ENCODE data around the gene PPM1E. TPM values are rescaled to one million over a fixed set of nuclear protein-coding genes. Genes with fewer than 3 reads are reported as not detected.

PPM1E gene
- polyA plus RNA-seq, 1 donor from 2014 or later: 39.5 TPM

DNA sequence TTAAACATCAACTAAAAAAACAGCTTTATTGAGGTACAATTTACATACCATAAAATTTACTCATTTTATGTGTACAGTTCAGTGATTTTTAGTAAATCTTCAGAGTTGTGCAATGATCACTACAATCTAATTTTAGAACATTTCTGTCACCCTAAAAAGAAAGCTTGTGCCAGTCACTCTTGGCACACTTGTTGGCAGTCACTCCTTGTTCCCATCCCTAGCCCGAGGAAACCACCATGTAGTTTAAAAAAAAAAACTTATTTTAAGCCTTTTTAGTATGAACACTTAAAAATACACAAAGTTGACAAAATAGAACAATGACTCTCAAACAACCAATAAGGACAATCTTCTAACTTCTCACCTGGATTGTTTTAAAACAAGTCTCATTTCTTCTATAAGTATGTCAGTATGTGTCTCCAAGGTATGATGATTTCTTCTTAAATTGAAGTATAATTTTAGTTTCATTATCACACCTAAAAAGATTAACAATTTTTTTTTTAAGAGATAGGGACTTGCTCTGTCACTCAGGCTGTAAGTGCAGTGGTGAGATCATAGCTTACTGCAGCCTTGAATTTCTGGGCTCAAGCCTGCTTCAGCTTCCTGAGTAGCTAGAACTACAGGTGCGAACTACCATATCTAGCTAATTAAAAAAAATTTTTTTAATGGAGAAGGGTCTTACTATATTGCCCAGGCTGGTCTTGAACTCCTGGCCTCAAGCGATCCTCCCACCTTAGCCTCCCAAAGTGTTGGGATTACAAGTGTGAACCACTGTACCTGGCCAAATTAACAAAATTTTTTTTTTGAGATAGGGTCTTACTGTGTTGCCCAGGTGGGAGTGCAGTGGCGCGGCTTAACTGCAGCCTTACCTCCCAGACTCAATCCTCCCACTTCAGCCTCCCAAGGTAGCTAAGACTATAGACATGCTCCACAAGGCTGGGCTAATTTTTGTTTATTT is 53.2 kb downstream of the PPM1E start:
- H2AFZ ChIP-seq (ENCODE audit: low read depth, low read length): no peak overlapping the region
- no peaks in the 10 kb centered on the region for H3K36me3 ChIP-seq (ENCODE audit: insufficient read depth, low read length)
- no peak overlapping the region for H3K4me2 ChIP-seq (ENCODE audit: low read length)
- no peak for TF ChIP-seq POLR2AphosphoS5 (IDR thresholded peaks at IDR 0.05)
- TF ChIP-seq, protein P1, sequence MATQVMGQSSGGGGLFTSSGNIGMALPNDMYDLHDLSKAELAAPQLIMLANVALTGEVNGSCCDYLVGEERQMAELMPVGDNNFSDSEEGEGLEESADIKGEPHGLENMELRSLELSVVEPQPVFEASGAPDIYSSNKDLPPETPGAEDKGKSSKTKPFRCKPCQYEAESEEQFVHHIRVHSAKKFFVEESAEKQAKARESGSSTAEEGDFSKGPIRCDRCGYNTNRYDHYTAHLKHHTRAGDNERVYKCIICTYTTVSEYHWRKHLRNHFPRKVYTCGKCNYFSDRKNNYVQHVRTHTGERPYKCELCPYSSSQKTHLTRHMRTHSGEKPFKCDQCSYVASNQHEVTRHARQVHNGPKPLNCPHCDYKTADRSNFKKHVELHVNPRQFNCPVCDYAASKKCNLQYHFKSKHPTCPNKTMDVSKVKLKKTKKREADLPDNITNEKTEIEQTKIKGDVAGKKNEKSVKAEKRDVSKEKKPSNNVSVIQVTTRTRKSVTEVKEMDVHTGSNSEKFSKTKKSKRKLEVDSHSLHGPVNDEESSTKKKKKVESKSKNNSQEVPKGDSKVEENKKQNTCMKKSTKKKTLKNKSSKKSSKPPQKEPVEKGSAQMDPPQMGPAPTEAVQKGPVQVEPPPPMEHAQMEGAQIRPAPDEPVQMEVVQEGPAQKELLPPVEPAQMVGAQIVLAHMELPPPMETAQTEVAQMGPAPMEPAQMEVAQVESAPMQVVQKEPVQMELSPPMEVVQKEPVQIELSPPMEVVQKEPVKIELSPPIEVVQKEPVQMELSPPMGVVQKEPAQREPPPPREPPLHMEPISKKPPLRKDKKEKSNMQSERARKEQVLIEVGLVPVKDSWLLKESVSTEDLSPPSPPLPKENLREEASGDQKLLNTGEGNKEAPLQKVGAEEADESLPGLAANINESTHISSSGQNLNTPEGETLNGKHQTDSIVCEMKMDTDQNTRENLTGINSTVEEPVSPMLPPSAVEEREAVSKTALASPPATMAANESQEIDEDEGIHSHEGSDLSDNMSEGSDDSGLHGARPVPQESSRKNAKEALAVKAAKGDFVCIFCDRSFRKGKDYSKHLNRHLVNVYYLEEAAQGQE (IDR thresholded peaks at IDR 0.05; ENCODE audit: borderline replicate concordance): no peak
- no peak for TF ChIP-seq RAD21 (conservative IDR thresholded peaks at IDR 0.05)
- TF ChIP-seq EP300 (conservative IDR thresholded peaks at IDR 0.05; ENCODE audit: poor library complexity, severe bottlenecking): no peak
- TF ChIP-seq EZH2 (IDR thresholded peaks at IDR 0.05; ENCODE audit: borderline replicate concordance, insufficient read depth, low read length, poor library complexity, severe bottlenecking): no peak
- TF ChIP-seq SMC3 (conservative IDR thresholded peaks at IDR 0.05; ENCODE audit: poor library complexity): no peak
- TF ChIP-seq MXI1 (conservative IDR thresholded peaks at IDR 0.05; ENCODE audit: poor library complexity, severe bottlenecking): no peak
- TF ChIP-seq CTCF (IDR thresholded peaks at IDR 0.05; ENCODE audit: poor library complexity, severe bottlenecking): no peak
- no peak for TF ChIP-seq TAF1 (IDR thresholded peaks at IDR 0.05; ENCODE audit: low read depth)
- no peak overlapping the region for H3K9ac ChIP-seq (ENCODE audit: low read length)
- no peaks in the 10 kb centered on the region for H3K27me3 ChIP-seq (ENCODE audit: insufficient read depth, low read depth, low read length)
- H4K20me1 ChIP-seq (ENCODE audit: insufficient read depth): no peaks in the 10 kb centered on the region
- H3K9me3 ChIP-seq (ENCODE audit: low read length): no peaks in the 10 kb centered on the region
- no peaks in the 10 kb centered on the region for H3K9me2 ChIP-seq (ENCODE audit: insufficient read depth, low read length)
- H3F3A ChIP-seq (ENCODE audit: insufficient read depth, low read length, poor library complexity, severe bottlenecking): no peaks in the 10 kb centered on the region
- H3K79me2 ChIP-seq (replicated peaks; ENCODE audit: insufficient read depth, low read length): peaks cover 22% of the 10 kb centered on the region
- no peak overlapping the region for H3K27ac ChIP-seq (ENCODE audit: low read length)
- H3K4me3 ChIP-seq (ENCODE audit: low read length): no peak overlapping the region

DNA sequence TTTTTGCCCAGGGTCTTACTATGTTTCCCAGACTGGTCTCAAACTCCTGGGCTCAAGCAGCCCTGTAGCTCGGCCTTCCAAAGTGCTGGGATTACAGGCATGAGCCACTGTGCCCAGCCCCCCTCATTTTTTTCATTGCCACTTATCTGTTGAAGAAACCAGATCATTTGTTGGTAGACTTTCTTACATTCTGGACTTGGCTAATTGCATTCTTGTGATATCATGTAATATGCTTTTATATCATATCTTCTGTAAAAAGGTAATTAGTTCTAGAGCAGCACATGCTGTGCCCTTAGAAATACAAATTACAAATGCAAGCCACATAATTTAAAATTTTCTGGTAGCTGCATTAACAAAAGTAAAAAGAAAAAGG is 53.9 kb downstream of the PPM1E start:
- Histone ChIP-seq H3K4me3 (ENCODE audit: low read length) (no peak overlapping the region), H3K4me2 (ENCODE audit: low read length) (no peak overlapping the region), H2AFZ (ENCODE audit: low read depth, low read length) (no peak overlapping the region), H3K9me3 (ENCODE audit: low read length) (no peaks in the 10 kb centered on the region), H3K27ac (ENCODE audit: low read length) (no peak overlapping the region), H4K20me1 (ENCODE audit: insufficient read depth) (no peaks in the 10 kb centered on the region), H3K9me2 (ENCODE audit: insufficient read depth, low read length) (no peaks in the 10 kb centered on the region), H3K27me3 (ENCODE audit: insufficient read depth, low read depth, low read length) (no peaks in the 10 kb centered on the region), H3K79me2 (replicated peaks; ENCODE audit: insufficient read depth, low read length) (peaks cover 19% of the 10 kb centered on the region), H3K36me3 (ENCODE audit: insufficient read depth, low read length) (no peaks in the 10 kb centered on the region), H3F3A (ENCODE audit: insufficient read depth, low read length, poor library complexity, severe bottlenecking) (no peaks in the 10 kb centered on the region), H3K9ac (ENCODE audit: low read length) (no peak overlapping the region)
- no peak for TF ChIP-seq EZH2 (IDR thresholded peaks at IDR 0.05; ENCODE audit: borderline replicate concordance, insufficient read depth, low read length, poor library complexity, severe bottlenecking)
- TF ChIP-seq, protein P1 (IDR thresholded peaks at IDR 0.05; ENCODE audit: borderline replicate concordance): no peak
- no peak for TF ChIP-seq POLR2AphosphoS5 (IDR thresholded peaks at IDR 0.05)
- no peak for TF ChIP-seq SMC3 (conservative IDR thresholded peaks at IDR 0.05; ENCODE audit: poor library complexity)
